ENCODE results near the gene PUM2.

The PUM2 gene

GRCh38 chr2:20229322-20230113 lies 121.1 kb downstream of the PUM2 start:
- no peak for DNase-seq

GRCh38 chr2:20227894-20228505 lies 122.6 kb downstream of the PUM2 start:
- no peak for DNase-seq

GRCh38 chr2:20226152-20226545 lies 124.5 kb downstream of the PUM2 start:
- no peak for DNase-seq

- DNase-seq = peak; percentile 25 to 61
Measured at GRCh38 chr2:20225294-20226151, 125.1 kb downstream of the PUM2 start.

- DNase-seq = peak in 1 of 2 donors; percentile 24
Measured at GRCh38 chr2:20224716-20225293, 125.8 kb downstream of the PUM2 start, which contains the start of gene SDC1. Gene SDC1, minus strand, starts transcription at chr2:20225130. Its CDS starts 263 bp downstream, at chr2:20224867.

- peak in 1 of 2 donors; percentile 41 for DNase-seq
Measured at GRCh38 chr2:20224164-20224715, 126.4 kb downstream of the PUM2 start.

GRCh38 chr2:20223407-20224163 lies 127.1 kb downstream of the PUM2 start:
- DNase-seq = peak in 1 of 2 donors; percentile 6

- no peak for DNase-seq
Measured at GRCh38 chr2:20222769-20223406, 127.8 kb downstream of the PUM2 start.

- DNase-seq = no peak
Measured at GRCh38 chr2:20222014-20222768, 128.5 kb downstream of the PUM2 start.

- no peak for DNase-seq
Measured at GRCh38 chr2:20221555-20221973, 129.1 kb downstream of the PUM2 start.

- no peak for DNase-seq
Measured at GRCh38 chr2:20220806-20221554, 129.7 kb downstream of the PUM2 start.

- DNase-seq = no peak
Measured at GRCh38 chr2:20219763-20220380, 130.8 kb downstream of the PUM2 start.

GRCh38 chr2:20218331-20219320 lies 132.0 kb downstream of the PUM2 start:
- DNase-seq = no peak

GRCh38 chr2:20217041-20217970 lies 133.3 kb downstream of the PUM2 start:
- DNase-seq = no peak

GRCh38 chr2:20216130-20217025 lies 134.3 kb downstream of the PUM2 start:
- DNase-seq = no peak

Measured in stimulated activated CD4-positive, alpha-beta T cell treated with anti-CD3 and anti-CD28 coated beads, Interleukin-2, amount 100 ng/mL, for 24 hours (primary cell).